Dermis blood vessel endothelial cell (primary cell): ENCODE results near the gene ADAMTS4. TPM values are rescaled to one million over a fixed set of nuclear protein-coding genes. Genes with fewer than 3 reads are reported as not detected.

Experiments used
- DNase-seq: peaks from one replicate; pipeline ENCODE4 v3.0.0; 2010
- total RNA-seq: library from RNA; depleted of rRNA; stranded (reverse); fragments of >200 nt; gene quantifications from 2 replicates; pipeline ENCODE4 v1.2.3, GENCODE V29; 2014

ADAMTS4 gene
- total RNA-seq, 1 donor from 2014 or later, result 19.7 TPM

- DNase-seq, result no peak
These were observed 19.6 kb upstream of the ADAMTS4 start for GRCh38 chr1:161218301-161219077.

GRCh38 chr1:161217831-161218230 lies 19.0 kb upstream of the ADAMTS4 start:
- DNase-seq, result no peak

GRCh38 chr1:161216945-161217712 lies 18.3 kb upstream of the ADAMTS4 start:
- no peak for DNase-seq

- DNase-seq, result no peak
These were observed 16.2 kb upstream of the ADAMTS4 start, which contains the start of gene FCER1G for GRCh38 chr1:161215076-161215475. Gene FCER1G (plus strand): TSS chr1:161215295. CDS start chr1:161215322, 27 bp downstream.

GRCh38 chr1:161214369-161214768 lies 15.5 kb upstream of the ADAMTS4 start:
- no peak for DNase-seq

GRCh38 chr1:161209790-161210409 lies 11.0 kb upstream of the ADAMTS4 start:
- peak; percentile 85 for DNase-seq

GRCh38 chr1:161207173-161207572 lies 8.3 kb upstream of the ADAMTS4 start:
- peak; percentile 53 for DNase-seq

- DNase-seq, result no peak
These were observed 7.7 kb upstream of the ADAMTS4 start for GRCh38 chr1:161206411-161207140.

- DNase-seq, result peak; percentile 100
These were observed 3.2 kb upstream of the ADAMTS4 start, which contains the start of gene NDUFS2 for GRCh38 chr1:161201836-161202712. Gene NDUFS2 (plus strand): TSS chr1:161202367. CDS start chr1:161202386, 19 bp downstream.

- DNase-seq, result peak; percentile 79
These were observed 2.4 kb upstream of the ADAMTS4 start for GRCh38 chr1:161200992-161201835.

- DNase-seq, result peak; percentile 67
These were observed 1.7 kb upstream of the ADAMTS4 start for GRCh38 chr1:161200421-161200991.

- peak; percentile 41 for DNase-seq
These were observed 769 bp upstream of the ADAMTS4 start for GRCh38 chr1:161199506-161200139.

GRCh38 chr1:161198194-161198896 lies 509 bp downstream of the ADAMTS4 start:
- peak; percentile 61 for DNase-seq

- DNase-seq, result no peak
These were observed 1.2 kb downstream of the ADAMTS4 start for GRCh38 chr1:161197560-161198193.

GRCh38 chr1:161196521-161197451 lies 2.1 kb downstream of the ADAMTS4 start:
- DNase-seq, result peak; percentile 49

GRCh38 chr1:161196111-161196510 lies 2.7 kb downstream of the ADAMTS4 start:
- DNase-seq, result no peak

GRCh38 chr1:161195171-161195570 lies 3.7 kb downstream of the ADAMTS4 start:
- no peak for DNase-seq
